Neuronal stem cell (in vitro differentiated cells): ENCODE results near the gene GRHPR.

Experiments used
- DNase-seq: peaks from one replicate; pipeline ENCODE4 v3.0.0-alpha.2; 2013; ENCODE audit warnings: low spot score
- H2AFZ ChIP-seq: one replicate; pipeline ENCODE4 v1.6.1; 2013; ENCODE audit warnings: mild to moderate bottlenecking, low read length, inconsistent platforms
- H2AK5ac ChIP-seq: 2 replicates; pipeline ENCODE4 v1.6.1; 2013; ENCODE audit warnings: low read depth, mild to moderate bottlenecking, inconsistent platforms, low read length, moderate library complexity, mixed read lengths
- H2BK120ac ChIP-seq: 2 replicates; pipeline ENCODE4 v1.6.1; 2013; ENCODE audit warnings: low read depth, mild to moderate bottlenecking, inconsistent platforms, low read length, moderate library complexity, mixed read lengths
- H2BK12ac ChIP-seq: one replicate; pipeline ENCODE4 v1.6.1; 2013; ENCODE audit warnings: low read length, inconsistent platforms
- H2BK15ac ChIP-seq: 2 replicates; pipeline ENCODE4 v1.6.1; 2013; ENCODE audit warnings: mild to moderate bottlenecking, low read length, inconsistent platforms, mixed read lengths
- H2BK5ac ChIP-seq: one replicate; pipeline ENCODE4 v1.6.1; 2013; ENCODE audit warnings: inconsistent platforms, mild to moderate bottlenecking, low read length, moderate library complexity
- H3K14ac ChIP-seq: one replicate; pipeline ENCODE4 v1.6.1; 2013; ENCODE audit warnings: low read length, inconsistent platforms
- H3K18ac ChIP-seq: 2 replicates; pipeline ENCODE4 v1.6.1; 2013; ENCODE audit warnings: low read length, inconsistent platforms
- H3K23ac ChIP-seq: 2 replicates; pipeline ENCODE4 v1.6.1; 2013; ENCODE audit warnings: low read depth, mild to moderate bottlenecking, mixed read lengths, low read length, inconsistent platforms; ENCODE audit not compliant: poor library complexity
- H3K27ac ChIP-seq: replicated peaks from 3 replicates; pipeline ENCODE4 v1.5.1; 2013; ENCODE audit warnings: low read length, inconsistent platforms
- H3K27me3 ChIP-seq, 3 experiments: 2 replicates each; pipeline ENCODE4 v1.6.1; 2013; ENCODE audit warnings: low read length in 3 of 3, mild to moderate bottlenecking in 2 of 3, inconsistent platforms in 1 of 3, low read depth in 1 of 3, mixed read lengths in 1 of 3, moderate library complexity in 1 of 3; ENCODE audit not compliant: control insufficient read depth in 3 of 3, insufficient read depth in 3 of 3
- H3K36me3 ChIP-seq, 2 donors: replicated peaks in 1 of 2; 2 replicates each; pipeline ENCODE4 v1.6.1; 2013; ENCODE audit warnings: low read length in 2 of 2; ENCODE audit not compliant: control insufficient read depth in 2 of 2, insufficient read depth in 2 of 2
- H3K4ac ChIP-seq: 2 replicates; pipeline ENCODE4 v1.6.1; 2013; ENCODE audit warnings: inconsistent platforms, mild to moderate bottlenecking, low read length, moderate library complexity
- H3K4me1 ChIP-seq, 2 donors: 1 replicate in 1 of 2; 2 replicates in 1 of 2; pipeline ENCODE4 v1.6.1; 2013; ENCODE audit warnings: low read length in 2 of 2, low read depth in 1 of 2; ENCODE audit not compliant: control insufficient read depth in 2 of 2, insufficient read depth in 1 of 2
- H3K4me2 ChIP-seq: one replicate; pipeline ENCODE4 v1.6.1; 2013; ENCODE audit warnings: mild to moderate bottlenecking, low read length, inconsistent platforms; ENCODE audit not compliant: insufficient read depth, poor library complexity, severe bottlenecking
- H3K4me3 ChIP-seq, 2 donors: 2 replicates each; pipeline ENCODE4 v1.5.1; 2013; ENCODE audit warnings: low read length in 2 of 2, mild to moderate bottlenecking in 2 of 2, inconsistent platforms in 1 of 2, moderate library complexity in 1 of 2
- H3K79me1 ChIP-seq: one replicate; pipeline ENCODE4 v1.6.1; 2013; ENCODE audit warnings: low read depth, mild to moderate bottlenecking, inconsistent platforms, low read length, moderate library complexity
- H3K9ac ChIP-seq: one replicate; pipeline ENCODE4 v1.6.1; 2013; ENCODE audit warnings: mild to moderate bottlenecking, low read depth, low read length, inconsistent platforms; ENCODE audit not compliant: poor library complexity
- H3K9me3 ChIP-seq, 2 donors: replicated peaks in 1 of 2; 2 replicates each; pipeline versions ENCODE3 to v1.6.1; 2013; ENCODE audit warnings: low read length in 2 of 2, mild to moderate bottlenecking in 2 of 2, inconsistent platforms in 1 of 2, low read depth in 1 of 2, mixed read lengths in 1 of 2, moderate library complexity in 1 of 2; ENCODE audit not compliant: control insufficient read depth in 2 of 2, insufficient read depth in 1 of 2
- H4K8ac ChIP-seq: one replicate; pipeline ENCODE4 v1.6.1; 2013; ENCODE audit warnings: low read depth, mild to moderate bottlenecking, inconsistent platforms, low read length, moderate library complexity
- H4K91ac ChIP-seq: one replicate; pipeline ENCODE4 v1.6.1; 2013; ENCODE audit warnings: low read length, low read depth, mild to moderate bottlenecking, inconsistent platforms; ENCODE audit not compliant: poor library complexity
- WGBS, 2 donors: extraction: QIAGEN DNeasy Blood & Tissue Kit; methylation state at CpG; one replicate each; pipeline ENCODE4 v1.1.7; 2013; ENCODE audit warnings: missing lambda C conversion rate in 2 of 2, mixed read lengths in 1 of 2; ENCODE audit not compliant: insufficient read length in 2 of 2, insufficient replicate concordance in 1 of 2; ENCODE audit errors: extremely low coverage in 2 of 2; 5-methylcytosine and 5-hydroxymethylcytosine counted together

Gene GRHPR

GRCh38 chr9:37443566-37443965 is 21.1 kb downstream of the GRHPR start:
- Histone ChIP-seq H3K18ac (no peak overlapping the region), H4K91ac (no peak overlapping the region), H3K27ac (no peak overlapping the region), H3K23ac (no peak overlapping the region), H3K4ac (no peak overlapping the region), H3K9me3 (no peaks in the 10 kb centered on the region), H2BK120ac (no peak overlapping the region), H3K9ac (no peak overlapping the region), H4K8ac (no peak overlapping the region), H2BK5ac (no peak overlapping the region), H3K36me3 (peaks cover 29 to 84% of the 10 kb centered on the region in 2 donors), H3K4me1 (no peaks in the 10 kb centered on the region), H2BK15ac (no peak overlapping the region), H3K27me3 (no peaks in the 10 kb centered on the region), H3K4me2 (no peak overlapping the region), H3K4me3 (no peak overlapping the region), H2AK5ac (no peak overlapping the region), H2AFZ (no peak overlapping the region), H3K14ac (no peak overlapping the region), H3K79me1 (peaks cover 7% of the 10 kb centered on the region), H2BK12ac (no peak overlapping the region)
- no CpG with 5 or more reads among the region's 5 CpGs for WGBS, 2 donors
- no peak for DNase-seq

- no peak overlapping the region for H2AK5ac ChIP-seq
- no peak overlapping the region for H2BK5ac ChIP-seq
- no peak overlapping the region for H3K4me2 ChIP-seq
- no peak overlapping the region for H2BK120ac ChIP-seq
- no peak overlapping the region for H3K14ac ChIP-seq
- no peak overlapping the region for H3K4ac ChIP-seq
- peaks cover 24 to 81% of the 10 kb centered on the region in 2 donors for H3K36me3 ChIP-seq
- no peak overlapping the region for H3K18ac ChIP-seq
- no peak overlapping the region for H4K8ac ChIP-seq
- H3K27me3 ChIP-seq, result no peaks in the 10 kb centered on the region
- no peaks in the 10 kb centered on the region for H3K9me3 ChIP-seq
- no peak for DNase-seq
- peaks cover 11% of the 10 kb centered on the region for H3K79me1 ChIP-seq
- H3K27ac ChIP-seq, result no peak overlapping the region
- H4K91ac ChIP-seq, result no peak overlapping the region
- no peak overlapping the region for H3K23ac ChIP-seq
- no peak overlapping the region for H3K4me3 ChIP-seq
- WGBS, 2 donors, result no CpG with 5 or more reads among the region's 2 CpGs
- H2AFZ ChIP-seq, result no peak overlapping the region
- H3K4me1 ChIP-seq, result peaks cover 0 to 4% of the 10 kb centered on the region in 2 donors
- H3K9ac ChIP-seq, result no peak overlapping the region
- no peak overlapping the region for H2BK15ac ChIP-seq
- no peak overlapping the region for H2BK12ac ChIP-seq
Measured at GRCh38 chr9:37444890-37445289, 22.4 kb downstream of the GRHPR start.

- no peak overlapping the region for H2AK5ac ChIP-seq
- H3K9ac ChIP-seq, result no peak overlapping the region
- H3K14ac ChIP-seq, result no peak overlapping the region
- H4K91ac ChIP-seq, result no peak overlapping the region
- no peak overlapping the region for H2BK12ac ChIP-seq
- no peaks in the 10 kb centered on the region for H3K27me3 ChIP-seq
- H3K4me3 ChIP-seq, result no peak overlapping the region
- H3K79me1 ChIP-seq, result peaks cover 11% of the 10 kb centered on the region
- H2AFZ ChIP-seq, result no peak overlapping the region
- H4K8ac ChIP-seq, result no peak overlapping the region
- H2BK5ac ChIP-seq, result no peak overlapping the region
- no CpG with 5 or more reads among the region's 6 CpGs for whole genome bisulfite sequencing, 2 donors
- no peak overlapping the region for H3K4ac ChIP-seq
- H3K27ac ChIP-seq, result no peak overlapping the region
- H3K36me3 ChIP-seq, result peaks cover 19 to 78% of the 10 kb centered on the region in 2 donors
- H3K4me1 ChIP-seq, result peaks cover 0 to 4% of the 10 kb centered on the region in 2 donors
- H2BK15ac ChIP-seq, result no peak overlapping the region
- no peak for DNase-seq
- no peak overlapping the region for H3K18ac ChIP-seq
- H2BK120ac ChIP-seq, result no peak overlapping the region
- H3K9me3 ChIP-seq, result no peaks in the 10 kb centered on the region
- no peak overlapping the region for H3K23ac ChIP-seq
- no peak overlapping the region for H3K4me2 ChIP-seq
Measured at GRCh38 chr9:37445832-37446231, 23.3 kb downstream of the GRHPR start.

- Histone ChIP-seq H4K8ac (no peak overlapping the region), H4K91ac (no peak overlapping the region), H3K18ac (no peak overlapping the region), H2AK5ac (no peak overlapping the region), H2AFZ (no peak overlapping the region), H3K4me2 (no peak overlapping the region), H2BK120ac (no peak overlapping the region), H2BK5ac (no peak overlapping the region), H3K27me3 (no peaks in the 10 kb centered on the region), H2BK12ac (no peak overlapping the region), H3K4ac (no peak overlapping the region), H2BK15ac (no peak overlapping the region), H3K14ac (no peak overlapping the region), H3K79me1 (peaks cover 9% of the 10 kb centered on the region), H3K9ac (no peak overlapping the region), H3K4me3 (no peak overlapping the region), H3K23ac (no peak overlapping the region), H3K27ac (no peak overlapping the region), H3K9me3 (no peaks in the 10 kb centered on the region), H3K36me3 (peaks cover 14 to 73% of the 10 kb centered on the region in 2 donors), H3K4me1 (peaks cover 0 to 4% of the 10 kb centered on the region in 2 donors)
- WGBS, 2 donors, result no CpG with 5 or more reads among the region's 4 CpGs
- DNase-seq, result no peak
Measured at GRCh38 chr9:37446401-37446800, 23.9 kb downstream of the GRHPR start.
